Stimulated activated CD4-positive, alpha-beta T cell treated with anti-CD3 and anti-CD28 coated beads, Interleukin-2, amount 100 ng/mL, for 24 hours (primary cell): ENCODE data around the gene SETD1A.
"Not testable (repeated sequence)": the region's sequence is repeated elsewhere in the genome, so short reads cannot be mapped to it uniquely, and the experiment has no call there.

Experiments
- DNase-seq, 2 donors: peaks; one replicate each; pipeline ENCODE4 v3.0.0-alpha.2; 2020

SETD1A gene

DNA sequence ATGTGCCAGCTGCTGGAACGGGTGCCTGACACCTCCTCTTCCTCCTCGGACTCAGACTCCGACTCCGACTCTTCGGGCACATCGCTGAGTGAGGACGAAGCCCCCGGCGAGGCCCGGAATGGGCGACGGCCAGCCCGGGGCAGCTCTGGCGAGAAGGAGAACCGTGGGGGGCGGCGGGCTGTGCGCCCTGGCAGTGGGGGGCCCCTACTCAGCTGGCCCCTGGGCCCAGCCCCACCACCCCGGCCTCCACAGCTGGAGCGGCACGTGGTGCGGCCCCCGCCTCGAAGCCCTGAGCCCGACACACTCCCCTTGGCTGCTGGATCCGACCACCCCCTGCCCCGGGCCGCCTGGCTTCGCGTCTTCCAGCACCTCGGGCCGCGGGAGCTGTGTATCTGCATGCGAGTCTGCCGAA, 27.4 kb upstream of the SETD1A start:
- DNase-seq: no peak

- no peak for DNase-seq
Measured at GRCh38 chr16:30931068-30931650, 26.4 kb upstream of the SETD1A start.

DNA sequence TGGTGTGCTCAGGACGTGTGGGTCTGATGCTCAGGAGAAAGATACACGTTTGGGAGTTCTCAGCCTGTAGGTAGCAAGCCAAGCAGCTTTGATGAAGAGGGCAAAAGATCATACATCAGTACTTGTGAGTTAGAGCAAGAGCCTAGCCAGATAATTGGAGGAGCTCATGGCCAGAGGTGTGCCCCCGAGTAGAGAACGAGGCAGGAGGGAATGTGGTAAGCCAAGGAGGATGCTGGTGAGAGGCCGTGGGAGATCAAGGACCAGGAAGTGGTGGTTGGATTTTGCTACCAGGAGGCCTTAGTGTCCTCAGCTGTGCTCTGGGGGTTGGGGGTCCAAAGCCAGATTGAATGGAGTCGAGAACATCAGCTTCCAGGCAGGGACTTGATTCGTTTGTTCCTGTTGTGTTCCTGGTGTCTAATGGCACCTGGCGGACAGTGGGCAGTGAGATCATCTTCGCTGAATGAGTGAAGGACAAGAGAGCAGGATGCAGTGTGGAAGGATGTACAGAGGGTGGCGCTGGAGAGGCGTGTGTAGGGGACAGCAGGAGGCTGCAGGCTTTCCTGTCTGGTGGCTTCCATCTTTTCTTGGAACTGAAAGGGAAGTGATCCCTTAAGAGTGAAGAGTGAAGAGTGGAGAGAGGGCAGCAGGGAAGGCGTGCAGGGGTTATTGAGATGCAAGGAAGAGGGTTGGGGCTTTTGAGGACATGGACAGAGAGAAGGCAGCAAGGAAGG, 22.6 kb upstream of the SETD1A start:
- peak; percentile 42 to 46 for DNase-seq

DNA sequence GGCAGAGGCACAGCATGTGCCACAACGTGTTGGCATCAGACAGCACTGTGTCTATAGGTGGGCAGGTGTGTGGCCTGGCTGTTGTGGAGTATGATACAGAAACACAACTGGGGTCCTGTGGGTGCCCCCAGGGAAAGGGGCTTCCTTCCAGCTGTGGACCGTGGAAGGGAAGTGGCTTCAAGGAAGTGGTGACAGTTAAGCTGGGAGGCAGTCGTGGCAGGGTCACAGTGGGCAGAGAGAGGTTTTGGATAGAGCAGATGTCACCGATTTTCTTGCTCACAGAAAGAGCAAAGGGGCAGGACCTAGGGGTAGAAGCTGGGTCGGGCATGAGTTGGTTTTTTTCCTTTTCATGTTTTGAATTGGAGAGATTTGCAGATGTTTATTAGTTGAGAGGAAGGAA, 19.9 kb upstream of the SETD1A start:
- DNase-seq: no peak

- DNase-seq: not testable (repeated sequence)
Measured at GRCh38 chr16:30939571-30939970, 18.0 kb upstream of the SETD1A start.

- peak; percentile 72 to 73 for DNase-seq
Measured at GRCh38 chr16:30941600-30942425, 15.7 kb upstream of the SETD1A start.

DNA sequence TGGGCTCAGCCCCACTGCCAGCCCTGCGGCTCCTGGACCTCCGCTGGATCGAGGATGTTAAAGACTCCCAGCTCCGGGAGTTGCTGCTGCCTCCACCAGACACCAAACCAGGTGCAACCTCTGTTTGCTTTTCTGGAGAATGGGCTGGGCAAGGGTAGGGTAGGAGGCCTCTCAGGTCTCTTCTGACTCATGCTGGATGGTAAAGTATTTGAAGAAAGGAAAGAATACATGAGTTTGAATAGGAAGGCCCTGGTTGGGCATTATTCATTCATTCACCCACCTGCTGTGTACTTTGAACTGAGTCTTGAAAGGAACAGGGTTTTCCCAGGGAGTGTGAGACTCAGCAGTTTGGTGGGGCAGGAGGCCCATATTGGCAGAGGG, 15.1 kb upstream of the SETD1A start:
- DNase-seq: no peak

DNA sequence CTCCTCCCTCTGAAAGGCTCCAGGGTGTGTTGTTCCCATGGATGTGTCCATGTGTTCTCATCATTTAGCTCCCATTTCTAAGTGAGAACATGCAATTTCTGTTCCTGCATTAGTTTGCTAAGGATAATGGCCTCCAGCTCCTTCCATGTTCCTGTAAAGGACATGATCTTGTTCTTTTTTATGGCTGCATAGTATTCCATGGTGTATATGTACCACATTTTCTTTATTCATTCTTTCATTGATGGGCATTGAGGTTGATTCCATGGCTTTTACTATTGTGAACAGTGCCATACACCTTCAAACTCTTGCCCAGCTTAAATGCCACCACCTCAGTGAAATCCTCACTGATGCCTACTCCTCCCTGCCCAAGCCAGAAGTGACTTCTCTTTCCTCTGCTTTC, 13.2 kb upstream of the SETD1A start:
- DNase-seq: no peak

DNA sequence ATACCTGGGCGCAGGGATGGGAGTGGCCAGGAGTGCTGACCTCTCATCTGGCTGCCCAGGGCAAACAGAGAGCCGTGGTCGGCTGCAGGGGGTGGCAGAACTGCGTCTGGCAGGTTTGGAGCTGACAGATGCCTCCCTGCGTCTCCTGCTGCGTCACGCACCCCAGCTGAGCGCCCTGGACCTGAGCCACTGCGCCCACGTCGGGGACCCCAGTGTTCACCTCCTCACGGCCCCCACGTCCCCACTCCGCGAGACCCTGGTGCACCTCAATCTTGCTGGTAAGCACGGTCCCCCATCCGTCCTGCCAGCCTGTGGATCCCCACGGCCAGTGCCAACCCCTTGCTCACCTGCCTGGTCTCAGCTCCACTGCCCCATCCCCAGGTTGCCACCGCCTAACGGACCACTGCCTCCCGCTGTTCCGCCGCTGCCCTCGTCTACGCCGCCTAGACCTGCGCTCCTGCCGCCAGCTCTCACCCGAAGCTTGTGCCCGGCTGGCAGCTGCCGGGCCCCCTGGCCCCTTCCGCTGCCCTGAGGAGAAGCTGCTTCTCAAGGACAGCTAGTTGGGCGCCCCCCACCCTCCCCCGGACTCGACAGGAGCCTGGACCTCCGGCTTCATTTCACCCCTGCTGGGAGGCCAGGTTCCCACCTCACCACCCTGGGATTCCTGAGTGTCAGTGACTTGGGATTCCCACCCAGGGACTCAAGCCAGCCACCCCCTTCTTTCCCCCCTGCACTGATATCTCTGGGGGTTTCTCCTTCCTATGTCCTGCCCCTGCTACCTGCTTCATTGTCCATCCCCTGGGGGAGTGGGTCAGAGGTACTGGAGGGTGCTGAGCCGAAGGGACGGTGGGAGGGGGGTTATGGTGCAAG, 10.6 kb upstream of the SETD1A start:
- no peak for DNase-seq

DNA sequence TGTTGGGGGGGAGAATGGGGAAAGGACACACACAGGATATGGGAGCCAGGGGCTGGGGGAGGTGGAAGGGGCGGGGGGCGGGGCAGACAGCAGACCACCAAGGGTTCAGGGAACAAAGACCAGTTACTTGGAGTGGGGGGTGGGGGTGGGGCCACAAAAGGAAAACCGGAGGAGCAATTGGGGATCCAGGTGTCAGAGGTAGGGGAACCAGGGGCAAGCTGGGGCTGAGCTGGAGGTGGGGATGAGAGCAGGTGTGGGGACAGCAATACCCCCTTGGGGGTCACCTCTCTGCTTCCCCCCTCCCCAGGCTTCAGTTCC, 10.1 kb upstream of the SETD1A start:
- DNase-seq: no peak

GRCh38 chr16:30947859-30948666, 9.5 kb upstream of the SETD1A start:
- DNase-seq: no peak

DNA sequence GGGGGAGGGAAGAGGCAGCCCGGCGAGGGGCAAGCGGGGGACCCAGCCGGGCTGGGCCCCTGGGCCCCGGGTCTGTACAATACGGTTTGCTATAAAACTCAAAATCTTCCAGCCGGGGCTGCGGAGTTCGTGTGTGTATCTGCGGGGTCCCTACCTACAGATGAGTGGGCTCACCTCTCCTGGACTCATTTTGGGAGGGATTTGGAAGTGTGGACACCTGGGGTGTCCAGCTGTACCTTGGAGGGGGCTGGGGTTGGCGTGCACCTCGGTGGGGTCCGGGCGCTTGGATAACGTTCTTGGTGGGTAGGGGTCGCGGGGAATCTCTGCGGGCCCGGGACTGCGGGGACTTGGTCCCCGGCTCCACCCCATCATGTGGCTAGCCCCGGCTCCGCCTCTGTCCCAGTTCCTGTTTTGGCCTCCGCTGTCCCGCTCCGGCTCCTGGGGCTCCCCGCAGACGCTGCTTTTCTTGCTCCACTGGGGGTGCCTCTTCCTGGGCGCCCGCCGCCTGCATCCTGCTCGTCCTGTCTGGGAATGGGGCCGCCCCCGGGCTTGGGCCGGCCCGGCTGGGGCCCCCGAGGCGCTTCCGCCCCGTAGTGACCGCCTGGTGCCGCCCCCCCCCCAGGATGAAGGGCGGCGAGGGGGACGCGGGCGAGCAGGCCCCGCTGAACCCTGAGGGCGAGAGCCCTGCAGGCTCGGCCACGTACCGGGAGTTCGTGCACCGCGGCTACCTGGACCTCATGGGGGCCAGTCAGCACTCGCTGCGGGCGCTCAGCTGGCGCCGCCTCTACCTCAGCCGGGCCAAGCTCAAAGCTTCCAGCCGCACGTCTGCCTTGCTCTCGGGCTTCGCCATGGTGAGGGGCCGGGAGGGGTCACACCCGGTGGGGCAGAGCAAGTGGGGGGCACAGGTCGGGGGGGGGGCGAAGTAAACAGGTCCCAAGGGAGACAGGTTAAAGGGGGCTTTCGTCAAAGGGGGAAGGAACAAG, 8.6 kb upstream of the SETD1A start, which contains the start of gene ORAI3:
TSS of gene ORAI3 (plus strand) at position 402 of the 983 bp plus-strand sequence. CDS start at position 624, 222 bp downstream.
- peak; percentile 39 to 59 for DNase-seq

GRCh38 chr16:30949650-30950515, 7.7 kb upstream of the SETD1A start:
- peak; percentile 41 to 50 for DNase-seq

DNA sequence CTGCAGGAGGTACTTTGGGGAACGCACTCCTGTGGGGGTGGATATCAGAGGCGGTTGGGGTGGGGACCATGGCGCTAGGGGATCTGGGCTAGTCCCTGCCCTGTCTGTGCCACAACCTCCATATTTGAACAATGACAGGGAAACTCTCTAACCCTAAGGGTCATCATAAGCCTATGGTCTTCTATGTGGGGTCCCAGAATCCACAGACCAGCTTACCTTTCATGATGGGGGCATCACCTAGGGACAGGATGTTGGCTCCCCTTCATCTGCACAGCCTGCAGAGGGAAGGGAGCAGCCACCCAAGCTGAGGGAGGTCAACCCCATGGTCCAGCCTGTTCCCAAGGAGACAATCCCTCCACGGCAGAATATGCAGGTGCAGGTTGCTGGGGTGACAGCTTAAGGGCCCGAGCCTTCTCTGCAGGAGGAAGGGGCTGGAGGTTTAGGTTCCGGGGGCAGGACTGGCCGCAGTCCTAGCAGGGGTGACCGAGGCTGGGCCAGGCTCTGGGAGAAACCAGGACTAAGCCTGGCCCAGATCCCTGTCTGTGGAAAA, 7.0 kb upstream of the SETD1A start:
- no peak for DNase-seq

DNA sequence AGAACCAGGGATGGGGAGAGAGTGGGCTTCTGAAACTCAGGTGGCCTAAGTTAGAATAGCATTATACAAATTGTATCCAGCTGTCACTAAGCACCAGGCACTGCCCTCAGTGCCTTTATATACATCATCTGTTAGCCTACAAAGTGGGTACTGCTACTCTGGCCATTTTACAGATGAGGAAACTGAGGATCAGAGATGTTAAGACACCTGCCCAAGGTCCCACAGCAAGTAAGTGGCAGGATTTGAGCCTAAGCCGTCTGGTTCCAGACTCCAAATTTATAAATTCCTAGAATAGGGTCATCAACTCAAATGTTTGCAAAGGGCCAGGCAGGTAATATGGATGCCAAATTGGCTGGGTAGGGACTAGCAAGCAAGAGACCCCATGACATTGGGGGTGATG, 6.4 kb upstream of the SETD1A start:
- DNase-seq: no peak

DNA sequence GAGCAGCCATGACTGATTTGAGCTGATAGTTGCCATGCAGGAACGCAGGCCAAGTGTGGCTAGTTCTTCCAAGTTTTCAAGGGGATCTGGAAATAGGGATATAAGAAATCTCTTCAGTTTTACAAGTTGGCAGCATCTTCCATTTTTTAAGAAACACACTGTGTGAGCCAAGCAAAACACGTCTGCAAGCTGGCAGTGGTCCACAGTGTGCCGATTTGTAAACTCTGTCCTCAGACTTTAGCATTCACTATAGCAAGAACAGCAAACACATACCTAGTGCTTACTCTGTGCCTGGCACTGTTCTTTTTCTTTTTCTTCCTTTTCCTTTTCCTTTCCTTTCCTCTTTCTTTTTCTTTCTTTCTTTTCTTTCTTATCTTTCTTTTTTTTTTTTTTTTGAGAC, 5.8 kb upstream of the SETD1A start:
- DNase-seq: no peak

DNA sequence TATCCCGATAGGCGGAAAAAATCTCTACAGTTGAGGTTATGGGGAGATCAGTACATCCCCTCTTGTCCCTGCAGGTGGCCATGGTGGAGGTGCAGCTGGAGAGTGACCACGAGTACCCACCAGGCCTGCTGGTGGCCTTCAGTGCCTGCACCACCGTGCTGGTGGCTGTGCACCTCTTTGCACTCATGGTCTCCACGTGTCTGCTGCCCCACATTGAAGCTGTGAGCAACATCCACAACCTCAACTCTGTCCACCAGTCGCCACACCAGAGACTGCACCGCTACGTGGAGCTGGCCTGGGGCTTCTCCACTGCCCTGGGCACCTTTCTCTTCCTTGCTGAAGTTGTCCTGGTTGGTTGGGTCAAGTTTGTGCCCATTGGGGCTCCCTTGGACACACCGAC, 4.4 kb upstream of the SETD1A start:
- no peak for DNase-seq

DNA sequence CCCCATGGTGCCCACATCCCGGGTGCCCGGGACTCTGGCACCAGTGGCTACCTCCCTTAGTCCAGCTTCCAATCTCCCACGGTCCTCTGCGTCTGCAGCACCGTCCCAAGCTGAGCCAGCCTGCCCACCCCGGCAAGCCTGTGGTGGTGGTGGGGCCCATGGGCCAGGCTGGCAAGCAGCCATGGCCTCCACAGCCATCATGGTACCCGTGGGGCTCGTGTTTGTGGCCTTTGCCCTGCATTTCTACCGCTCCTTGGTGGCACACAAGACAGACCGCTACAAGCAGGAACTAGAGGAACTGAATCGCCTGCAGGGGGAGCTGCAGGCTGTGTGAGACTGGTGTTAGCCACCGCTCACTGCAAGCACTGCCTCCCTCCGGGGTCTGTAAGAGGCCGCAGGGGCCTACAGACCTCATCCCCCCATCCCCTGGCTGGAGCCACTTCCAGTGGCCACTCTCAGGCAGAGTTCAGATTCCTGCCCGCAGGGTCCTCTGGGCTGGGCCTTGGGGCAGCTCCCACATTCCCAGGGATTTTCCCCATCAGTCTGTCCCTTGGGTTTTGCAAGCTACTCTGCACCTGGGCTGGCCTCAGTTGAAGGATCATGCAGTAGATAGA, 3.9 kb upstream of the SETD1A start:
- DNase-seq: peak; percentile 64 to 75

GRCh38 chr16:30954993-30955392, 2.6 kb upstream of the SETD1A start:
- no peak for DNase-seq
